ENCODE measurements around the gene TMPRSS9.
"Not testable (repeated sequence)": the region's sequence is repeated elsewhere in the genome, so short reads cannot be mapped to it uniquely, and the experiment has no call there.

Gene TMPRSS9

GRCh38 chr19:2362970-2363300 lies 2.9 kb downstream of the TMPRSS9 start:
- no peak for DNase-seq

GRCh38 chr19:2363419-2363818 lies 3.4 kb downstream of the TMPRSS9 start:
- DNase-seq = no peak

- no peak for DNase-seq
Measured at GRCh38 chr19:2365201-2365970, 5.3 kb downstream of the TMPRSS9 start.

- DNase-seq = no peak
Measured at GRCh38 chr19:2371656-2372055, 11.6 kb downstream of the TMPRSS9 start.

- no peak for DNase-seq
Measured at GRCh38 chr19:2372076-2372612, 12.1 kb downstream of the TMPRSS9 start.

- DNase-seq = no peak
Measured at GRCh38 chr19:2374808-2375207, 14.7 kb downstream of the TMPRSS9 start.

GRCh38 chr19:2375353-2376121 lies 15.5 kb downstream of the TMPRSS9 start:
- no peak for DNase-seq

GRCh38 chr19:2376784-2377519 lies 16.9 kb downstream of the TMPRSS9 start:
- DNase-seq = no peak

- DNase-seq = no peak
Measured at GRCh38 chr19:2380567-2380966, 20.5 kb downstream of the TMPRSS9 start.

GRCh38 chr19:2381148-2381820 lies 21.2 kb downstream of the TMPRSS9 start:
- DNase-seq = no peak

GRCh38 chr19:2382530-2383222 lies 22.6 kb downstream of the TMPRSS9 start:
- DNase-seq = no peak

- DNase-seq = no peak
Measured at GRCh38 chr19:2385053-2385721, 25.1 kb downstream of the TMPRSS9 start.

- no peak for DNase-seq
Measured at GRCh38 chr19:2387367-2388288, 27.6 kb downstream of the TMPRSS9 start.

GRCh38 chr19:2389594-2389993 lies 29.5 kb downstream of the TMPRSS9 start:
- DNase-seq = no peak

- peak; percentile 24 for DNase-seq
Measured at GRCh38 chr19:2391118-2391725, 31.2 kb downstream of the TMPRSS9 start.

- DNase-seq = no peak
Measured at GRCh38 chr19:2392366-2392765, 32.3 kb downstream of the TMPRSS9 start.

GRCh38 chr19:2392899-2393298 lies 32.8 kb downstream of the TMPRSS9 start:
- not testable (repeated sequence) for DNase-seq

GRCh38 chr19:2394054-2394441 lies 34.0 kb downstream of the TMPRSS9 start:
- no peak for DNase-seq

- DNase-seq = no peak
Measured at GRCh38 chr19:2394442-2395292, 34.6 kb downstream of the TMPRSS9 start.

Data from stimulated activated naive CD4-positive, alpha-beta T cell treated with Interleukin-2 at 50 U/mL for 16 hours (primary cell).